Ovary (tissue), 9 donors: ENCODE results near the gene FBLN7. TPM values are rescaled to one million over a fixed set of nuclear protein-coding genes. Genes with fewer than 3 reads are reported as not detected.
"Not testable (repeated sequence)": the region's sequence is repeated elsewhere in the genome, so short reads cannot be mapped to it uniquely, and the experiment has no call there.

Experiments
- DNase-seq, 5 donors: peaks; one replicate each; pipeline ENCODE4 v3.0.0-alpha.2; 2019 to 2020
- H3K27ac ChIP-seq, 2 donors: fragments of 200-600 bp; one replicate each; pipeline versions ENCODE4 v1.5.1 to v1.8.0; 2019 to 2022
- H3K27me3 ChIP-seq: fragments of 200-600 bp; one replicate; pipeline ENCODE4 v1.8.0; 2022
- H3K36me3 ChIP-seq: fragments of 200-600 bp; sonication (generic); one replicate; pipeline ENCODE4 v1.5.1; 2019
- H3K4me1 ChIP-seq: one replicate; pipeline ENCODE4 v1.8.1; 2013; ENCODE audit warnings: mild to moderate bottlenecking, moderate library complexity; ENCODE audit not compliant: insufficient read depth
- H3K4me3 ChIP-seq: fragments of 200-600 bp; sonication (generic); one replicate; pipeline ENCODE4 v1.5.1; 2017
- H3K9me3 ChIP-seq, 2 donors: fragments of 200-600 bp in 1 of 2; sonication (generic) in 1 of 2; one replicate each; pipeline versions ENCODE4 v1.5.1 to v1.8.1; 2013 to 2019; ENCODE audit warnings: mild to moderate bottlenecking in 1 of 2, moderate library complexity in 1 of 2
- CTCF ChIP-seq, 3 donors: fragments of 450-650 bp in 2 of 3; fragments of 200-600 bp in 1 of 3; IDR thresholded peaks; one replicate each; pipeline versions ENCODE4 v1.5.1 to v1.8.0; 2016 to 2022; ENCODE audit warnings: antibody characterized with exemption in 3 of 3, mild to moderate bottlenecking in 1 of 3
- EP300 ChIP-seq: sonication (generic); formaldehyde crosslinking; IDR thresholded peaks from one replicate; pipeline ENCODE4 v1.6.1; 2017; ENCODE audit warnings: antibody characterized with exemption
- POLR2A ChIP-seq: fragments of 450-650 bp; IDR thresholded peaks from one replicate; pipeline ENCODE4 v1.6.1; 2017; ENCODE audit warnings: antibody characterized with exemption, mild to moderate bottlenecking, moderate library complexity
- WGBS, 3 donors: extraction: QIAGEN DNeasy Blood & Tissue Kit in 1 of 3; methylation state at CpG; one replicate each; pipeline versions ENCODE4 v1.1.5 to v1.1.7; 2013 to 2017; 5-methylcytosine and 5-hydroxymethylcytosine counted together
- intact Hi-C, 4 donors: fragments of 100-400 bp; cut with DNase I; formaldehyde crosslinking; loops; one replicate each; pipeline versions ENCODE4 v1.11.0 to v1.15.1; 2022 to 2023
- polyA plus RNA-seq, 2 donors: library from polyadenylated mRNA; stranded (reverse); fragments of 200-250 nt in 1 of 2; fragments of 350-450 nt in 1 of 2; fragmentation: Illumina TruSeq in 1 of 2; extraction: RNeasy Lipid Tissue Mini Kit (QIAGEN cat#74804) in 1 of 2; gene quantifications; one replicate each; pipeline ENCODE4 v1.2.3, GENCODE V29; 2013 to 2014
- total RNA-seq, 7 donors: library from RNA; depleted of rRNA in 2 of 7; stranded (reverse); fragments of >200 nt in 2 of 7; fragmentation: NEBNext Ultra II Directional in 3 of 7; extraction: Animal tissue kit (Norgen Biotek cat#: 25700) in 3 of 7; gene quantifications; one replicate each; pipeline versions ENCODE4 v1.1.0 to v1.2.4, GENCODE V29; 2016 to 2023
- donor health status: DM: no; HTN: no; CAD: no; lungs with moderate emphysema.
- donor health status: DM: no; HTN: no; CAD: no.
- donor health status: Bipolar disorder and iron deficiency.
- donor health status: DM: yes; HTN: yes; CAD: no.
- donor health status: DM: no; HTN: no; CAD: no.
- donor health status: DM: yes; HTN: yes; CAD: no.

The FBLN7 gene
- total and polyA plus RNA-seq, 9 donors: 0.18 to 5.0 (median 1.3) TPM

- DNase-seq: no peak
- Histone ChIP-seq H3K4me1 (no peaks in the 10 kb centered on the region), H3K27me3 (no peaks in the 10 kb centered on the region), H3K9me3 (no peaks in the 10 kb centered on the region), H3K27ac (no peak overlapping the region), H3K36me3 (no peaks in the 10 kb centered on the region), H3K4me3 (no peak overlapping the region)
- 79 to 86% (median 84%) methylated on average over 1 of the region's 1 CpG for WGBS, 3 donors
- intact Hi-C loops: no loop called here
- TF ChIP-seq EP300 (no peak), CTCF (IDR thresholded peaks at IDR 0.05) (no peak), POLR2A (no peak)
Observed at GRCh38 chr2:112095681-112096080, 42.5 kb upstream of the FBLN7 start.

- TF ChIP-seq POLR2A: no peak
- no peak for DNase-seq
- Histone ChIP-seq H3K9me3 (no peaks in the 10 kb centered on the region), H3K36me3 (no peaks in the 10 kb centered on the region), H3K27ac (no peak overlapping the region), H3K27me3 (no peaks in the 10 kb centered on the region), H3K4me1 (no peaks in the 10 kb centered on the region), H3K4me3 (no peak overlapping the region)
- intact Hi-C loops: no loop called here
- WGBS, 3 donors: 79 to 85% (median 79%) methylated on average over 10 of the region's 10 CpGs
Observed at GRCh38 chr2:112096098-112096497, 42.1 kb upstream of the FBLN7 start.

GRCh38 chr2:112108178-112108832, 29.9 kb upstream of the FBLN7 start:
- H3K4me1 ChIP-seq: no peaks in the 10 kb centered on the region
- TF ChIP-seq EP300 (no peak), POLR2A (no peak), CTCF (IDR thresholded peaks at IDR 0.05) (no peak)
- H3K27ac ChIP-seq: no peak overlapping the region
- no peaks in the 10 kb centered on the region for H3K9me3 ChIP-seq
- no peak for DNase-seq
- intact Hi-C loops: no loop called here
- 44 to 49% (median 47%) methylated on average over 1 of the region's 1 CpG for WGBS, 3 donors
- H3K36me3 ChIP-seq: no peaks in the 10 kb centered on the region
- no peaks in the 10 kb centered on the region for H3K27me3 ChIP-seq
- no peak overlapping the region for H3K4me3 ChIP-seq

- H3K4me3 ChIP-seq: no peak overlapping the region
- no peak for DNase-seq
- no peaks in the 10 kb centered on the region for H3K4me1 ChIP-seq
- no peak for TF ChIP-seq POLR2A
- no peak for TF ChIP-seq EP300
- TF ChIP-seq CTCF (IDR thresholded peaks at IDR 0.05): no peak
- no peak overlapping the region for H3K27ac ChIP-seq
- H3K36me3 ChIP-seq: no peaks in the 10 kb centered on the region
- intact Hi-C loops: no loop called here
- no peaks in the 10 kb centered on the region for H3K27me3 ChIP-seq
- H3K9me3 ChIP-seq: no peaks in the 10 kb centered on the region
Observed at GRCh38 chr2:112109278-112109677, 28.9 kb upstream of the FBLN7 start.

GRCh38 chr2:112110966-112111365, 27.2 kb upstream of the FBLN7 start:
- intact Hi-C loops: no loop called here
- no peak for DNase-seq
- no peaks in the 10 kb centered on the region for H3K9me3 ChIP-seq
- TF ChIP-seq POLR2A (no peak), EP300 (no peak), CTCF (IDR thresholded peaks at IDR 0.05) (no peak)
- H3K27me3 ChIP-seq: no peaks in the 10 kb centered on the region
- no peak overlapping the region for H3K4me3 ChIP-seq
- 92 to 96% (median 94%) methylated on average over 1 of the region's 1 CpG for WGBS, 3 donors
- H3K4me1 ChIP-seq: no peaks in the 10 kb centered on the region
- H3K27ac ChIP-seq: no peak overlapping the region
- H3K36me3 ChIP-seq: no peaks in the 10 kb centered on the region

GRCh38 chr2:112113354-112113753, 24.8 kb upstream of the FBLN7 start:
- H3K4me1 ChIP-seq, H3K36me3 ChIP-seq, H3K9me3 ChIP-seq, intact Hi-C loops, H3K27me3 ChIP-seq, H3K27ac ChIP-seq, DNase-seq, H3K4me3 ChIP-seq: not testable (repeated sequence)
- 95 to 98% (median 97%) methylated on average over 4 of the region's 4 CpGs for WGBS, 3 donors
